Spleen (tissue), 7 donors: ENCODE results near the gene GAL3ST2.

Experiments used
- CTCF ChIP-seq, 11 experiments: fragments of 200-600 bp in 7 of 11; fragments of 450-650 bp in 4 of 11; sonication (generic) in 4 of 11; IDR thresholded peaks in 8 of 11; conservative IDR thresholded peaks in 3 of 11; 1 replicate in 7 of 11; 2 replicates in 4 of 11; pipeline versions ENCODE4 v1.4.0 to v1.8.0; 2016 to 2021; ENCODE audit warnings: antibody characterized with exemption in 11 of 11, inconsistent platforms in 4 of 11, mild to moderate bottlenecking in 1 of 11
- POLR2A ChIP-seq, 3 donors: fragments of 450-650 bp; IDR thresholded peaks; one replicate each; pipeline ENCODE4 v1.5.1; 2017; ENCODE audit warnings: antibody characterized with exemption in 3 of 3, mild to moderate bottlenecking in 1 of 3
- donor health status: DM: no; HTN: no; CAD: no; lungs with moderate emphysema.
- donor health status: DM: no; HTN: no; CAD: no.
- donor health status: DM: no; HTN: no; CAD: no.

GRCh38 chr2:241734467-241735208, 42.0 kb upstream of the GAL3ST2 start, which contains the start of gene D2HGDH:
- TF ChIP-seq CTCF (IDR thresholded peaks at IDR 0.05 in 8 of 11, conservative IDR thresholded peaks at IDR 0.05 in 3 of 11): peak in 3 of 11 experiments; percentile 1 to 4 (median 1)
- TF ChIP-seq POLR2A (IDR thresholded peaks at IDR 0.05): peak in 2 of 3 donors; percentile 30 to 76
